Measurements from ENCODE around the gene GLYR1.

Gene GLYR1

GRCh38 chr16:4765511-4766474, 81.3 kb downstream of the GLYR1 start:
- Histone ChIP-seq H3K4me1 (ENCODE audit: control insufficient read depth, low read depth, low read length) (peaks cover 8% of the 10 kb centered on the region), H3K4me3 (ENCODE audit: low read length) (peak overlapping the region; percentile 78), H3K9me3 (ENCODE audit: control insufficient read depth, low read depth, low read length) (no peaks in the 10 kb centered on the region), H3K27ac (ENCODE audit: low read length) (no peak overlapping the region), H3K36me3 (ENCODE audit: control insufficient read depth, low read depth, low read length) (peaks cover 28% of the 10 kb centered on the region), H3K27me3 (ENCODE audit: control insufficient read depth, insufficient read depth, low read length) (no peaks in the 10 kb centered on the region), H3K9ac (ENCODE audit: low read length) (peak overlapping the region; percentile 73)

GRCh38 chr16:4763791-4764190, 83.3 kb downstream of the GLYR1 start:
- Histone ChIP-seq H3K9ac (ENCODE audit: low read length) (no peak overlapping the region), H3K4me3 (ENCODE audit: low read length) (no peak overlapping the region), H3K4me1 (ENCODE audit: control insufficient read depth, low read depth, low read length) (peaks cover 4% of the 10 kb centered on the region), H3K27me3 (ENCODE audit: control insufficient read depth, insufficient read depth, low read length) (no peaks in the 10 kb centered on the region), H3K36me3 (ENCODE audit: control insufficient read depth, low read depth, low read length) (peaks cover 43% of the 10 kb centered on the region), H3K27ac (ENCODE audit: low read length) (no peak overlapping the region), H3K9me3 (ENCODE audit: control insufficient read depth, low read depth, low read length) (no peaks in the 10 kb centered on the region)

DNA sequence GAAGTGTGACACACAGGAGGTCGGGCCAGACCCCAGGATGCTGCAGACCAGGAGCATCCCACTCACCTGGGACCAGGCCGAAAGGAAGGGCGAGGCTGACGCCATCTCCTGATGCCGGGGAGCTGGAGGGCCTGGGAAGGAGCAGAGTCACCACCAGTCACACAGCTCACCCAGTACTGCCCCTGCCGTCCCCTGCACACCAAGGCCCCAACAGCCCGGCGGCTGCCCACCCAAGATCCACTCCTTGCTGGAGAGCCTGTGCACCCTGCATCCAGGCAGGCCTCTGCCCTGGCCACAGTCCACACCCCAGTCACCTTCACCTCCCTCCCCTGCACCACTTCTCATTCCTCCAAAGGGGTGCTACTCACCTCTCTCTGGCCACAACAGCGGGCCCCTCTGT, 84.9 kb downstream of the GLYR1 start:
- H3K27me3 ChIP-seq (ENCODE audit: control insufficient read depth, insufficient read depth, low read length), result no peaks in the 10 kb centered on the region
- H3K36me3 ChIP-seq (ENCODE audit: control insufficient read depth, low read depth, low read length), result peaks cover 52% of the 10 kb centered on the region
- no peak overlapping the region for H3K27ac ChIP-seq (ENCODE audit: low read length)
- H3K9ac ChIP-seq (ENCODE audit: low read length), result no peak overlapping the region
- H3K4me1 ChIP-seq (ENCODE audit: control insufficient read depth, low read depth, low read length), result peaks cover 4% of the 10 kb centered on the region
- H3K4me3 ChIP-seq (ENCODE audit: low read length), result no peak overlapping the region
- H3K9me3 ChIP-seq (ENCODE audit: control insufficient read depth, low read depth, low read length), result no peaks in the 10 kb centered on the region

GRCh38 chr16:4760221-4760910, 86.7 kb downstream of the GLYR1 start:
- H3K4me1 ChIP-seq (ENCODE audit: control insufficient read depth, low read depth, low read length), result no peaks in the 10 kb centered on the region
- H3K36me3 ChIP-seq (ENCODE audit: control insufficient read depth, low read depth, low read length), result peaks cover 60% of the 10 kb centered on the region

GRCh38 chr16:4755687-4756086, 91.4 kb downstream of the GLYR1 start:
- Histone ChIP-seq H3K36me3 (ENCODE audit: control insufficient read depth, low read depth, low read length) (peaks cover 56% of the 10 kb centered on the region), H3K9me3 (ENCODE audit: control insufficient read depth, low read depth, low read length) (no peaks in the 10 kb centered on the region), H3K27me3 (ENCODE audit: control insufficient read depth, insufficient read depth, low read length) (no peaks in the 10 kb centered on the region), H3K4me3 (ENCODE audit: low read length) (no peak overlapping the region), H3K4me1 (ENCODE audit: control insufficient read depth, low read depth, low read length) (no peaks in the 10 kb centered on the region), H3K27ac (ENCODE audit: low read length) (no peak overlapping the region), H3K9ac (ENCODE audit: low read length) (no peak overlapping the region)

More at GRCh38 chr16:4760221-4760910, 86.7 kb downstream of the GLYR1 start:
- no peak overlapping the region for H3K4me3 ChIP-seq (ENCODE audit: low read length)
- no peak overlapping the region for H3K27ac ChIP-seq (ENCODE audit: low read length)
- H3K9ac ChIP-seq (ENCODE audit: low read length), result no peak overlapping the region
- no peaks in the 10 kb centered on the region for H3K27me3 ChIP-seq (ENCODE audit: control insufficient read depth, insufficient read depth, low read length)
- H3K9me3 ChIP-seq (ENCODE audit: control insufficient read depth, low read depth, low read length), result no peaks in the 10 kb centered on the region

DNA sequence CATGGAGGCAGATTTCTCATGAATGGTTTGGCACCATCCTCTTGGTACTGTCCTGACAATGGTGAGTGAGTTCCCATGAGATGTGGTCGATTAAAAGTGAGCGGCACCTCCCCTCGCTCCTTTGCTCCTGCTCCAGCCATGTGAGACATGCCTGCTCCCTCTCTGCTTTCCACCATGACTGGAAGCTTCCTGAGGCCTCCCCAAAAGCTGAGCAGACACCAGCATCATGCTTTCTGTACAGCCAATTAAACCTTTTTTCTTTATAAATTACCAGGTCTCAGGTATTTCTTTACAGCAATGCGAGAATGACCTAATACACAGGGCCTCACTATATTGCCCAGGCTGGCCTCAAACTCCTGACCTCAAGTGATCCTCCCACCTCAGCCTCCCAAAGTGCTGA, 92.2 kb downstream of the GLYR1 start:
- Histone ChIP-seq H3K9me3 (ENCODE audit: control insufficient read depth, low read depth, low read length) (no peaks in the 10 kb centered on the region), H3K27ac (ENCODE audit: low read length) (no peak overlapping the region), H3K4me1 (ENCODE audit: control insufficient read depth, low read depth, low read length) (no peaks in the 10 kb centered on the region), H3K27me3 (ENCODE audit: control insufficient read depth, insufficient read depth, low read length) (no peaks in the 10 kb centered on the region), H3K9ac (ENCODE audit: low read length) (no peak overlapping the region), H3K36me3 (ENCODE audit: control insufficient read depth, low read depth, low read length) (peaks cover 53% of the 10 kb centered on the region), H3K4me3 (ENCODE audit: low read length) (no peak overlapping the region)

DNA sequence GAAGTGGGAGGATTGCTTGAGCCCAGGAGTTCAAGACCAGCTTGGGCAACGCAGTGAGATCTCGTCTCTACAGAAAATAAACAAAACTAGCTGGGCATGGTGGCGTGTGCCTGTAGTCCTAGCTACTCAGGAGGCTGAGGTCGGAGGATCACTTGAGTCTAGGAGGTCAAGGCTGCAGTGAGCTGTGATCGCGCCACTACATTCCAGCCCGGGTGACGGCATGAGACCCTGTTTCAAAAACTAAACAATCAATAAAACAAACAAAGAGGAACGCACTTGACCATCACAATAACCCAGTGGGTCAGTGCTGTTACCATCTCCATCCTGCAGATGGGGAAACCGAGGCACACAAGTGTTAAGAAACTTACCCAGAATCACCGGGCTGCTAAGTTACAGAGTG, 93.9 kb downstream of the GLYR1 start:
- Histone ChIP-seq H3K9me3 (ENCODE audit: control insufficient read depth, low read depth, low read length) (no peaks in the 10 kb centered on the region), H3K36me3 (ENCODE audit: control insufficient read depth, low read depth, low read length) (peaks cover 36% of the 10 kb centered on the region), H3K27me3 (ENCODE audit: control insufficient read depth, insufficient read depth, low read length) (no peaks in the 10 kb centered on the region), H3K4me3 (ENCODE audit: low read length) (no peak overlapping the region), H3K9ac (ENCODE audit: low read length) (no peak overlapping the region), H3K27ac (ENCODE audit: low read length) (no peak overlapping the region), H3K4me1 (ENCODE audit: control insufficient read depth, low read depth, low read length) (no peaks in the 10 kb centered on the region)
